ENCODE measurements around the gene RNU7-1. TPM values are rescaled to one million over a fixed set of nuclear protein-coding genes. Genes with fewer than 3 reads are reported as not detected.

Gene RNU7-1
- total RNA-seq, 4 donors from 2014 or later, result not detected

DNA sequence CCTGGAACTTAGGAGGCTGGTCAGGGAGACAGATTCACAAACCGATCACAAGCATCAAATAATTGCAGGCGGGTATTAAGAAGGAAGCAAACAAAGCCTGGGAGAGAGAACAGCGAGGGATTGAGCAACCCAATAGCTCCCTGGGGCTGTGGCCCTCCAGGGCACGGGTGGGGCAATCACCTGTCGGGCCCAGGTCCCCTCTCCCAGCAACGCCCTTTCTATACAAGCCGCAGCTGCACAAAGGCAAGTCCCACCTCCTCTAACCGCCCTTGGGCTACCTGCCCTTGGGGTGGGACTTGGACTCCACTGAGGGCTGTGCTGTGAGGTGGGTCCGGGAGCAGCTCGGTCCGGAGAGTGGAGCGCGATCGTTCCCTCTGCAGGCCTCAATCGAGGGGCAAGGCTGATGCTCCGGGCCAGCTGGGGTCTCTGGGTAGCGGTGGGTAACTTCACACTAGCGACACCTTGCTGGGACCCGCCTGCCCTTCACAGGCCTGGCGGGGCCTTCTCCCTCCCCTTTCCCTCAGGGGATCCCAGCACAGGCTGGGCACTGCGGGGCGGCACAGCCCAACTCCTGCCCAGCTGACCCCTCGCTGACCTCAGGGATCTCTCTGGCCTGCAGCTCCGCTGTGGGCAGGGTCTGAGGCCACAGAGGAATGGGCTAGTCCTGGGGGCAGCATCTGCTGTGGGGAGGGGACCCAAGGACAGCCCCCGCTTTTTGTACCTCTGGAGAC is 18.8 kb downstream of the RNU7-1 start:
- H3K4me1 ChIP-seq, result peaks cover 83% of the 10 kb centered on the region
- H3K9me3 ChIP-seq, result no peaks in the 10 kb centered on the region
- 25% methylated on average over 4 of the region's 25 CpGs for WGBS
- TF ChIP-seq EP300 (IDR thresholded peaks at IDR 0.05), result no peak
- TF ChIP-seq, protein P1, sequence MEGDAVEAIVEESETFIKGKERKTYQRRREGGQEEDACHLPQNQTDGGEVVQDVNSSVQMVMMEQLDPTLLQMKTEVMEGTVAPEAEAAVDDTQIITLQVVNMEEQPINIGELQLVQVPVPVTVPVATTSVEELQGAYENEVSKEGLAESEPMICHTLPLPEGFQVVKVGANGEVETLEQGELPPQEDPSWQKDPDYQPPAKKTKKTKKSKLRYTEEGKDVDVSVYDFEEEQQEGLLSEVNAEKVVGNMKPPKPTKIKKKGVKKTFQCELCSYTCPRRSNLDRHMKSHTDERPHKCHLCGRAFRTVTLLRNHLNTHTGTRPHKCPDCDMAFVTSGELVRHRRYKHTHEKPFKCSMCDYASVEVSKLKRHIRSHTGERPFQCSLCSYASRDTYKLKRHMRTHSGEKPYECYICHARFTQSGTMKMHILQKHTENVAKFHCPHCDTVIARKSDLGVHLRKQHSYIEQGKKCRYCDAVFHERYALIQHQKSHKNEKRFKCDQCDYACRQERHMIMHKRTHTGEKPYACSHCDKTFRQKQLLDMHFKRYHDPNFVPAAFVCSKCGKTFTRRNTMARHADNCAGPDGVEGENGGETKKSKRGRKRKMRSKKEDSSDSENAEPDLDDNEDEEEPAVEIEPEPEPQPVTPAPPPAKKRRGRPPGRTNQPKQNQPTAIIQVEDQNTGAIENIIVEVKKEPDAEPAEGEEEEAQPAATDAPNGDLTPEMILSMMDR (IDR thresholded peaks at IDR 0.05), result no peak
- TF ChIP-seq POLR2A (IDR thresholded peaks at IDR 0.05), result no peak
- no peak for TF ChIP-seq POLR2AphosphoS5 (IDR thresholded peaks at IDR 0.05)
- H3K27ac ChIP-seq, result peak overlapping the region; percentile 93
- peak in 1 of 2 donors; percentile 75 for DNase-seq (ENCODE audit: low spot score in 2 of 2)
- peaks cover 23% of the 10 kb centered on the region for H3K36me3 ChIP-seq
- no peaks in the 10 kb centered on the region for H3K27me3 ChIP-seq
- peak overlapping the region; percentile 60 for H3K4me3 ChIP-seq

DNA sequence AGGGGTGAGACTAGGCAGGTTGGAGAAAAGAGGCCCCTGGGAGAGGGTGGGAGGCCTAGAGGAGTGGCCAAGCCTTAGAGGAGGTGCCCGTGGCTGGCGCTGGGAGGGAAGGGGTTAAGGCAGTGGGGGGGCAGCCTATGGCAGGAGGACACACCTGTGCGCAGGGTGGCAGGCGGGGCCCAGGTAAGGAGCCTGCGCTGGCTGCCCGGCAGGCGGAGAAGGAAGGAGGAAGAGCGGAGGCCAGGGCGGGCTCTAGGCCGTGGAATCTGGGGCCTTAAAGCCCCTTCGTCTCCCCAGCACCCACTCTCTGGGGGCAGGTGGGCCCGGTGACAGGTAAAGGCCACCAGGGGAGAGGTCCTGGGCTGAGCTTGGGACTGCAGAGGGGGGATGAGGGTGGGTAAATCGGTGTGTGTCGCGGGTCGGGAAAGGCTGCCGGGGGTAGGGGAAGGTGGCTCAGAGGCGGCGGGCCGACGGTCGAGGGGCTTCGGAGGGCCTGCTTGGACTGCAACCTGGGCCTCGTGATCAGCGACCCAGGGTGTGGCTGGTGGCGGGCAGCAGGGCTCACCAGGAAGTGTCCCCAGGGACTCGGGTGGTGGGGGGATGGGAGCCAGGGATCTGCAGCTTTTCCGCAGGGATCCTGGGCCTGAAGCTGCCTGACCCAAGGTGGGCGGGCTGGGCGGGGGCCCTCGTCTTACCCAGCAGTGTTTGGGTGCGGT is 19.6 kb downstream of the RNU7-1 start:
- TF ChIP-seq, protein P1 (IDR thresholded peaks at IDR 0.05), result no peak
- TF ChIP-seq EP300 (IDR thresholded peaks at IDR 0.05) (no peak), POLR2AphosphoS5 (IDR thresholded peaks at IDR 0.05) (peak in 1 of 3 donors; percentile 25), POLR2A (IDR thresholded peaks at IDR 0.05) (peak in 1 of 2 donors; percentile 47)
- 59% methylated on average over 26 of the region's 32 CpGs for WGBS
- no peaks in the 10 kb centered on the region for H3K9me3 ChIP-seq
- H3K36me3 ChIP-seq, result peaks cover 30% of the 10 kb centered on the region
- H3K4me3 ChIP-seq, result peak overlapping the region; percentile 60
- peak in 1 of 2 donors; percentile 83 for DNase-seq (ENCODE audit: low spot score in 2 of 2)
- H3K27ac ChIP-seq, result peak overlapping the region; percentile 93
- H3K27me3 ChIP-seq, result no peaks in the 10 kb centered on the region
- peaks cover 83% of the 10 kb centered on the region for H3K4me1 ChIP-seq

DNA sequence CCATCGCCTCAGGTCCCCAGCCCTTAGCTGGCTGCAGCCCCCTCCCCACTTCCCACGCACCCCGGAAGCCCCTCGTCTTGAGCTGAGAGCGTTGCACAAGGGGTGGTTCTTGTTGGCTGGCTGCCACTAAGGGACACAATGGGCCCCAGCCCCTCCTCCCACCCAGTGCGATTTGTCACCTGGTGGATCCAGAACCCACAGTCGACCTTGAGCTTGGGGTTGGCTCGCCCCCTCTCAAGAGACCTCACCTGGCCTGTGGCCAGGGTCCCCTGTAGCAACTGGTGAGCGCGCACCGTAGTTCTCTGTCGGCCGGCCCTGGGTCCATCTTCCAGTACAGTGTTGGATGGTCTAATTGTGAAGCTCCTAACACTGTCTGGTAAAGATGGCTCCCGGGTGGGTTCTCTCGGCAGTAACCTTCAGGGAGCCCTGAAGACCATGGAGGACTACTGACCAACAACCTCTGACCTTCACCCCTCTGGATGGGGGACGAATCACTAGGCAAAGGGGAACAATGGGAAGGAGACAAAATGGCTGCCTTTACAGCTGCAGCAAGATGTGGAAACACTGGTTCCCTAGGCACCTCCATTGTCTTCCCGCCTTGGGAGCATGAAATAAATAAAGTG is 20.3 kb downstream of the RNU7-1 start:
- DNase-seq (ENCODE audit: low spot score in 2 of 2), result peak in 1 of 2 donors; percentile 75

DNA sequence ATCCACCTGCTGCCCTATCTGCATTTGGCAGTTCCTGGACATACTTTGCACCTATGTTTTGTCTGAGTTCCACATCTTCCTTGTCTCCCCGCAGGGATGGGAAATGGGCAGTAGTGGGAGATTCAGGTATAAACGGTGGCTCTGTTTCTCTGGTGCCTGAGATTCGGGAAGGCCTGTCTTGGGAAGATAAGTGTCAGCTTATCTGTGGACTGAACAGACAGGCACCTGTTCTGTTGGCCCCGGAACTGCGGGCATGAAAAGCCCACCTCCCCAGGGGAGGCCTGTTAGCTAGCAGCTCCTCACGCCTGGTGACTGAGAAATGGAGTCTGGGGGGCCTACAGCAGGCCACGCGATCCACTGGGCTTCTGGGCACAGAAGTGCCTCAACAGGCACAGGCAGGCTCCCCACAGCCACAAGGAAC is 21.0 kb downstream of the RNU7-1 start:
- TF ChIP-seq EP300 (IDR thresholded peaks at IDR 0.05), result no peak
- no peak for TF ChIP-seq POLR2AphosphoS5 (IDR thresholded peaks at IDR 0.05)
- TF ChIP-seq, protein P1 (IDR thresholded peaks at IDR 0.05), result no peak
- no peak for TF ChIP-seq POLR2A (IDR thresholded peaks at IDR 0.05)
- Histone ChIP-seq H3K4me3 (peak overlapping the region; percentile 60), H3K27me3 (no peaks in the 10 kb centered on the region), H3K27ac (peak overlapping the region; percentile 93), H3K36me3 (peaks cover 40% of the 10 kb centered on the region), H3K9me3 (no peaks in the 10 kb centered on the region), H3K4me1 (peaks cover 85% of the 10 kb centered on the region)
- peak in 1 of 2 donors; percentile 59 for DNase-seq (ENCODE audit: low spot score in 2 of 2)
- WGBS, result 49% methylated on average over 4 of the region's 8 CpGs

More for the DNA sequence above, 20.3 kb downstream of the RNU7-1 start:
- Histone ChIP-seq H3K4me3 (peak overlapping the region; percentile 60), H3K27me3 (no peaks in the 10 kb centered on the region), H3K4me1 (peaks cover 83% of the 10 kb centered on the region), H3K9me3 (no peaks in the 10 kb centered on the region), H3K27ac (peak overlapping the region; percentile 93), H3K36me3 (peaks cover 36% of the 10 kb centered on the region)
- WGBS, result 44% methylated on average over 14 of the region's 17 CpGs
- TF ChIP-seq EP300 (IDR thresholded peaks at IDR 0.05), result no peak
- no peak for TF ChIP-seq POLR2A (IDR thresholded peaks at IDR 0.05)
- no peak for TF ChIP-seq POLR2AphosphoS5 (IDR thresholded peaks at IDR 0.05)
- TF ChIP-seq, protein P1 (IDR thresholded peaks at IDR 0.05), result no peak
